ENCODE results near the gene PSMD1. TPM values are rescaled to one million over a fixed set of nuclear protein-coding genes. Genes with fewer than 3 reads are reported as not detected.

The PSMD1 gene
- total RNA-seq, 1 donor: 40.3 TPM

- H3K9me3 ChIP-seq (ENCODE audit: low read depth, low read length): no peaks in the 10 kb centered on the region
- H3K4me1 ChIP-seq (ENCODE audit: insufficient read depth, low read length): peaks cover 3% of the 10 kb centered on the region
- peaks cover 47% of the 10 kb centered on the region for H3K27me3 ChIP-seq (ENCODE audit: insufficient read depth, low read length)
- no peak overlapping the region for H3K4me3 ChIP-seq (ENCODE audit: low read length)
These were observed 15.5 kb upstream of the PSMD1 start for GRCh38 chr2:231041061-231041689.

DNA sequence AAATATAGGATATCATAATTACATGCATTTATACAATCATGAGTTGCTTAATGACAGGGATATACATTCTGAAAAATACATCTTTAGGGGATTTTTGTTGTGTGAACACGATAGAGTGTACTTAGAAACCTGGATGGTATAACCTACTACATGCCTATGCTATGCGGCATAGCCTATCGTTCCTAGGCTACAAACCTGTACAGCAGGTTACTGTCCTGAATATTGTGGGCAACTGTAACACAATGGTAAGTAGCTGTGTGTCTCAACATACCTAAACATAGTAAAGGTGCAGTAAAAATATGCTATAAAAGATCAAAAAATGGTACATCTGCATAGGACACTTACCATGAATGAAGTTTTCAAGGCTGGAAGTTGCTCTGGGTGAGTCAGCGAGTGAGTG, 12.9 kb upstream of the PSMD1 start:
- peaks cover 37% of the 10 kb centered on the region for H3K27me3 ChIP-seq (ENCODE audit: insufficient read depth, low read length)
- H3K9me3 ChIP-seq (ENCODE audit: low read depth, low read length): no peaks in the 10 kb centered on the region
- H3K4me3 ChIP-seq (ENCODE audit: low read length): no peak overlapping the region
- H3K4me1 ChIP-seq (ENCODE audit: insufficient read depth, low read length): no peaks in the 10 kb centered on the region

DNA sequence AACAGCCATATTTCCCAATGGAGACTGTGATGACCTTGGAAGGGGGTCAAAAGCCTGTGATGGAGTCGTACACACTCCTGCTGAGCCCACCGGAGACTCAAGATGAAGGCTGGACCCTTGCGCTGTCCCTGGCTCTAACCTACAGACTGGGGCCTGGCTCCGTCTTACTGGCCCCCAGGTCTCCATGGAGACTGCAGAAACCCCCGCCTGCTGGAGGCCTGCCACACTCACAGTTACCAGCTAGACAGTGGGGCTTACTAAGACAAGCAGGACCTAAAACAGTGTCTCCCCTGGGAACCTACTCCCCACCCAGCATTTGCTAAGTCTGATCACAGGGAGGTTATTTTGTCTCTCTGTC, 9.8 kb upstream of the PSMD1 start:
- Histone ChIP-seq H3K4me3 (ENCODE audit: low read length) (no peak overlapping the region), H3K4me1 (ENCODE audit: insufficient read depth, low read length) (no peaks in the 10 kb centered on the region), H3K27me3 (ENCODE audit: insufficient read depth, low read length) (peaks cover 21% of the 10 kb centered on the region), H3K9me3 (ENCODE audit: low read depth, low read length) (no peaks in the 10 kb centered on the region)

DNA sequence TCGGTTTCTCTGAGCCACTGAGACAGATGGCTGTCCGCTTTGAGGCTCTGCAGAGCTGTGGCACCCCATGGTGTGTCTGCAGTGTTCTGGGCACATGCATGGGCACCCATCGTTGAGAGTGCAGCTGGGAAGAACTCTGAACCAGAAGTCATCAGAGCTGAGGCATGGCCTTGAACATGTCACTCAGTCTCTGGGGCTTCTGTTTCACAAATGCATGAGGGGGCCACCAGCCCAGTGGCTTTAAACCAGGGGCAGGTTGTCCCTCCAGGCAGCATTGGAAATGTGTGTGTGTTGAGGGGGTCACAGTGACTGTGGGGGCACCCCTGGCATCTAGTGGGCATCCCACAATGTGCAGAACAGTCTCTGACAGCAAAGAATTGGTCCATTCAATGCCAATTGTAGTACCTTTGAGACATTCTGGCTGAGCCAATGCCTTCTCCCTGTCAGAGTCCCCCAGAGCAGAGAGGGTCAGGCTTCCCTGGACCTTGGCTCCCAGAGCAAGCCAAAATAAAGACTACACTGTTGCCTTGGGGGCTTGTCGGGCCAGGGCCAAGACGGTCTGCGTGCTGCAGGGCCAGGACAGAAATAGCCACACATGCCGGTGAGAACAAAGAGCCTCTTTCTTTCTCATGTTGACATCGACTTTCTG, 9.3 kb upstream of the PSMD1 start:
- Histone ChIP-seq H3K27me3 (ENCODE audit: insufficient read depth, low read length) (peaks cover 20% of the 10 kb centered on the region), H3K9me3 (ENCODE audit: low read depth, low read length) (no peaks in the 10 kb centered on the region), H3K4me3 (ENCODE audit: low read length) (no peak overlapping the region), H3K4me1 (ENCODE audit: insufficient read depth, low read length) (peaks cover 3% of the 10 kb centered on the region)

- H3K4me1 ChIP-seq (ENCODE audit: insufficient read depth, low read length): peaks cover 11% of the 10 kb centered on the region
- H3K27me3 ChIP-seq (ENCODE audit: insufficient read depth, low read length): peaks cover 17% of the 10 kb centered on the region
- H3K4me3 ChIP-seq (ENCODE audit: low read length): no peak overlapping the region
- no peaks in the 10 kb centered on the region for H3K9me3 ChIP-seq (ENCODE audit: low read depth, low read length)
These were observed 8.4 kb upstream of the PSMD1 start for GRCh38 chr2:231047923-231048915.

- Histone ChIP-seq H3K27me3 (ENCODE audit: insufficient read depth, low read length) (peaks cover 17% of the 10 kb centered on the region), H3K4me1 (ENCODE audit: insufficient read depth, low read length) (peaks cover 12% of the 10 kb centered on the region), H3K4me3 (ENCODE audit: low read length) (no peak overlapping the region), H3K9me3 (ENCODE audit: low read depth, low read length) (no peaks in the 10 kb centered on the region)
These were observed 7.2 kb upstream of the PSMD1 start for GRCh38 chr2:231049286-231050017.

DNA sequence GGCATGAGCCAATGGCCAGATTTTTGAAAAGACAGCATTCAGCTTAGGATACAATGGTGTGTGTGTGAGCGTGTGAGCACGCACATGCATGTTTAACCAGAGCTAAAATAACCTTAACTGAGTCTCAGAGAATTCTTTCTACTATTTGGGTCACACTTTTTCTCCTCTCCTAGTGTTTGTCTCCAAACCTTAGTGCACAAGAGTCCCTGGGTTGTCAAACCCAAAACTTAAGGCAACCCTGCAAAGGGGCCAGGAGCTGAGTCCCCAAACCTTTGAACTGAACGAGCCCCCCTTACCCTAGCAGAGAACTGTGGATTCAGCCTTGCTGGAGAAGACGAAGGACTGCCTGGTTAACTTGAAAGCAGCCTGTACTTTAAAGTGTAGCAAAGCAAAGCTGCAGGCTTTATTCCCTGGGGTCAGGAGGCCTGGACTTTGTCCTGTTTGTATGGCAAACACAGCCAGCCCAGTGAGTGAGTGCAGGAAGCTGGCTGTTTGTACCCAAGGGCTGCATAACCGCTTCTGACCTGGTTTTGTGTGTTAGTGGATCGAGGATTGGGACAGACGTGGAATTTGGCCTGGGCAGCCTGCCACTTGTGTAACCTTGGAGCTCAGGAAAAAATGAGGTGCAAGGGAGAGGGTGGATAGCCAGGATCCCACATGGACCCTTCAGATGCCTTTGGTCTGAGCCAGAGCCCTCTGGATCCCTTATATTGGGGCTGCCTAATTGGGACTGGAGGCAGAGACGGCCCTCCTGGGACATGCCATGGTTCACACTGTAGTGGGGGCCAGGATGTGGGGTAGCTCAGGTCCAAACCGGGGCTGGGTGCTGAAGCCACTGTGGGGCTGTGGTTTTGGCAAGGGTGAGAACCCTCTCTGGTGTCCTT, 6.4 kb upstream of the PSMD1 start:
- Histone ChIP-seq H3K4me3 (ENCODE audit: low read length) (no peak overlapping the region), H3K4me1 (ENCODE audit: insufficient read depth, low read length) (peaks cover 12% of the 10 kb centered on the region), H3K27me3 (ENCODE audit: insufficient read depth, low read length) (peaks cover 17% of the 10 kb centered on the region), H3K9me3 (ENCODE audit: low read depth, low read length) (no peaks in the 10 kb centered on the region)

DNA sequence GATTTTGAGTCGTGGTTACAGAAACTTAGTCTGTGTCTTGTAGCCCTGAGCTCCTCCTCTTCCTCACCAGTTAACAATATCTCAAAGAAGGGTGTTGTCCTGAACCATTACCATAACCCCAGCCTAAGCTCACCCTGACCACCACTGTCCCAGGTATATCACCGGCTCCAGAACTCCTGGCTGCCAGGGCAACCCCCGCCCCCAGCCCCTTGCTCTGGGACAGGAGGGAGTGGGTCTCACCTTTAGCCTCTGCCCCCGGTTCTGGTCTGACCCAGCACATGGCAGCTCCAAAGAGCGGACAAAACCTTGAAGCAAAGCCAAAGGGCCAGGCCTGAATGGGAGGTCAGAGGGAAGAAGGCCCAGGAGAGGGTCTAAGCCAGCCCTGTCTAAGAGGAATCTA, 5.6 kb upstream of the PSMD1 start:
- H3K27me3 ChIP-seq (ENCODE audit: insufficient read depth, low read length): peaks cover 17% of the 10 kb centered on the region
- H3K4me3 ChIP-seq (ENCODE audit: low read length): no peak overlapping the region
- H3K4me1 ChIP-seq (ENCODE audit: insufficient read depth, low read length): peaks cover 12% of the 10 kb centered on the region
- no peaks in the 10 kb centered on the region for H3K9me3 ChIP-seq (ENCODE audit: low read depth, low read length)

DNA sequence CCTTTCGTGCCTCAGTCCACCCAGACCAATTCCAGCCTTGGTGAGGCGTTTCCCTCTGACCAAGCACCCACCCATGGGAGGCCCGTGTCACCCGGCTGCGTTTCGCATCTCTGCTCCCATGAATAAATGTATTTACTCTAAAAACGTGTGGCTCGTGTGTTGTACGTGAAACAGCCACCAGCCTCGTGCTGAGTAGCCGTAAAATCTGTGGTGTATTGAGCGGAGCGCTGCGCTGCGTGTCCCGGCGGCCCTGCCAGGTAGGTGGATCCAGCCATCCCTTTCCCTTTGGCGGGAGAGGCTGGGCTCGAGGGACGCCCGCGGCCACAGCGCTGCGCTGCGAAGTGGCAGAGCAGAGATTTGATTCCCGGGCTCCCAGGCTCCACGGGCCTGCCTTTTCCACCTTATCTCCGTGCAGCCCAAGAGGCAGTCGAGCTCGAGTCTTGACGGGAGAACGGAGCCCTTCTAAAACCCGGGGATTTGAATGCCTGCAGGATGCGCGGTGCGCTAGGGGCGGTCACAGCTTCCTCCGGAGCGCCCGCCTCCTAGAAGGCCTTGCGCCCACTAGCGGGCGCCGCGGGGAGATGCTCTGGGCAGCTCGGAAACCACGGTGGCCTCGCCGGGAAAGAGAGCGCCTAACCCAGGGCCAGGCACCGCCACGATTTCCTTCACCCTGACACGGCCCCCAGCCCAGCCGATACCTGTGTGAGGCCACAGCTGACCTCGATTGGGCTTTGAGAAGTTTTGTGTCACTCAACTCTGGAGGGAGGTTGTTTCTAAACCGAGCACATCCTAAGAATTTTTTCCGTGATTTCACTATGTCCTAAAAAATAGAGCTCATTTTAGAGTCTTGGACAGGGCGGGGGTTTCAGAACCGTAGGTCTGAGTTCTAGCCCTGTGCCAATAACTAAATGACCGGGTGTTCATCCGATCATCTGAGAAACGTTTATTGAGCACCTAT, 3.9 kb upstream of the PSMD1 start:
- Histone ChIP-seq H3K27me3 (ENCODE audit: insufficient read depth, low read length) (peaks cover 17% of the 10 kb centered on the region), H3K4me1 (ENCODE audit: insufficient read depth, low read length) (peaks cover 19% of the 10 kb centered on the region)

DNA sequence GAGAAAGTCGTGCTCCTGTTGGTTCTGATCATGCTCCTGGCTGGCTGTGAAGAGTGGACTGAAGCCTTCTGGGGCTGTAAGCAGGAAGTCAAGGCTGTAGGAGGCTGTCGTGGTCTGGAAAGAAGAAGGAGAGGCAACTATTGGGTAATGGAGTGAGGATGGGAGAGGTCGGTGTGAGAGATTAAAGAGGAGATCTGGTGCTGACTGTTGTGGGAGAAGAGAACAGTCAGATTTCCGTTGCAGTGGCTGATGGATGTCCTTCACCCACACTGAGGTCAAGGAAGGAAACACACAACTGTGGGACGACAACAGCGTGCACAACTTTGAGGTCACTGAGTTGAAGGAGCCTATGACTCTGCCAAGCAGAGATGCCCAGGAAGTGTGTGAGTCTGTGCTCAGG, 2.8 kb upstream of the PSMD1 start:
- peaks cover 14% of the 10 kb centered on the region for H3K27me3 ChIP-seq (ENCODE audit: insufficient read depth, low read length)
- H3K4me3 ChIP-seq (ENCODE audit: low read length): no peak overlapping the region
- H3K4me1 ChIP-seq (ENCODE audit: insufficient read depth, low read length): peaks cover 30% of the 10 kb centered on the region
- no peaks in the 10 kb centered on the region for H3K9me3 ChIP-seq (ENCODE audit: low read depth, low read length)

More for the DNA sequence above, 3.9 kb upstream of the PSMD1 start:
- Histone ChIP-seq H3K9me3 (ENCODE audit: low read depth, low read length) (no peaks in the 10 kb centered on the region), H3K4me3 (ENCODE audit: low read length) (peak overlapping the region; percentile 53)

- H3K4me3 ChIP-seq (ENCODE audit: low read length): peak overlapping the region; percentile 91
- H3K9me3 ChIP-seq (ENCODE audit: low read depth, low read length): no peaks in the 10 kb centered on the region
- no peaks in the 10 kb centered on the region for H3K27me3 ChIP-seq (ENCODE audit: insufficient read depth, low read length)
- peaks cover 34% of the 10 kb centered on the region for H3K4me1 ChIP-seq (ENCODE audit: insufficient read depth, low read length)
These were observed 923 bp downstream of the PSMD1 start for GRCh38 chr2:231057590-231057989.

DNA sequence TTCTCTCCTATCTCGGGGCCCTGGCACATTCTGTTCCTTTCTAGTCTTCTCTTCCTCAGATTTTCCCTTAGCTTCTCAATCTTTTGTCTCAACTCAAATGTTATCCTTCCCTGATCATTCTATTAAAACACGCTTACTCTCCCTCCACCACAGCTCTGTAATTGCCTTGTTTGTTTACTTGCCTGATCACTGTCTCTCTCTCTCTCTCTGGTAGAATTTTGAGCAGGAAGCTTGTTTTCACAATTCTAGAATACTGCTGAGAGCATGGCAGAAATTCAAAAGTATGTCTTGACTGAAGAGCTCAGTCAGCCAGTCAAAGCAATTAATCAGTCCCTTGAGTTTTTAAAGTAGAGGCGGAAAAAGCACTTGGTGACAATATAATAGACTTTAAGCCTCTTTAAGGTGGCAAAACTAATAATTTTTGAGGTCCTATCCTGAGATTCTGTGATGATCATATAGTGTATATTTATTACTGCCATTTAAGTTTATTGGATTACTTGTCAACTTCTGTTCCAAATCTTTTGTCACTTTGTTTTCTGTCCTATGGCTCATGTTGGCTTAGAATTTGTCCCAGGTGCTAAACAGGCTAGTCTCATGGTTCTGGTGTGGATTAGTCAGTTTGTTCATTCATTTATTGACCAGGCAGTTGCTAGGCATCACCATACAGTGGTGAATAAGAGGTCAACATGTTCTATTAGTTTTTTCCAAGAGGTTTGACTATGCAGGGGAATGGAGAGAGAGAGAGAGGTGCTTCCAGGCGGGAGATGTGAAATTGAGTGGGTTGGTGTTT, 2.3 kb downstream of the PSMD1 start:
- H3K9me3 ChIP-seq (ENCODE audit: low read depth, low read length): no peaks in the 10 kb centered on the region
- H3K27me3 ChIP-seq (ENCODE audit: insufficient read depth, low read length): no peaks in the 10 kb centered on the region
- H3K4me3 ChIP-seq (ENCODE audit: low read length): no peak overlapping the region
- peaks cover 32% of the 10 kb centered on the region for H3K4me1 ChIP-seq (ENCODE audit: insufficient read depth, low read length)

Measured in mononuclear cell (primary cell).